Measurements from ENCODE around the gene TSSK3.
"Not testable (repeated sequence)": the region's sequence is repeated elsewhere in the genome, so short reads cannot be mapped to it uniquely, and the experiment has no call there.

The TSSK3 gene

DNA sequence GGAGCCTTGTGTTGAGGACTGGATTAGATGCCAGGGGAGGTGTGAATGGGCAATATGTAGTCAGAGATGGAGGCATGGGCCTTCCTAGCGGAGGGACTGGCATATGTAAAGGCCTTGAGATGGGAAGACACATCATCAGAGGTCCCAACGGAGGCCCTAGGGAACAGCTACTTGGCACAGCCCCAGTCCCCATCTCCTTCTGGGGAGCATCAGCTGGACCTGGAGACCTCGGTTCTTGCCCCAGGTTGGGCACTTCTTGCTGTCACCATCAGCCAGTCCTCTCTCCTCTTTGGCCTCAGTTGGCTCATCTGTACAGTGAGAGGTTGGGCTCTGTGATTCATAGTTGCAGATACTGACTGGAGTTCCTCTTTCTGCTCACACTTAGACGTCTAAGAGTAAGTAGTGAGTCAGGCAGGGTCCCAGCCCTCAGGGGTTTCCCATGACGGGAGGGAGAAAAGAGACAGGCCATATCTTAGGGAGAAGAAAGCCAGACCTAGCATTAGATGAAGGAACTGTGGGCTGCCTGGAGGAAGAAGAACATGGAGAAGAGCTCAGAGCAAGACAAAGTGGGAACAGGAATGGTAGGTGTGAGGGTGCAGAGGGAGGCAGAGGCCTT, 22.9 kb upstream of the TSSK3 start:
- no peak for DNase-seq

DNA sequence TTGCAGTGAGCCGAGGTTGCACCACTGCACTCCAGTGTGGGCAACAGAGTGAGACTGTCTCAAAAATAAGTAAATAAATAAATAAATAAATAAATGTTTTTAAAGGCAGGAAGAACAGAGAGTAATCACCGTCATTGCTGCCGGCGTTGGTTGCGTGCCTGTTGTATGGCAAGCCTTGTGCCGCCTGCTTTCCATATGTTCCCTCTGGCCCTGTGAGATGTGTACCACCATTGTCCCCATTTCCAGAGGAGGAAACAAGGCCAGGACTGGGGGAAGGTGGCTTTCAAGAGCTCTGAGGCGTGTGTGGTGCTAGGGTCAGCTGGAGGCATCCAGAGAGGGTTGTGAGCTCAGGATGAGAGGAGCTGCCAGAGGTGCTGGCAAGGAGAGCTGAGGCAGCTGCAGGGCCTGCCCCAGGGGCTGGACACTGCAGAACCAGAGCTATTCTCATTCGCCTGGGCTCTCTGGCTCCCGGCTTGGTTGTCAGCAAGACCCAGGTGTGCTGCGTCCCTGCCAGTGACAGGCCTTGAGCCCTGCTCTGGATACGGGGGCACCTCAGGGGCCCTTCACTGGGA, 21.1 kb upstream of the TSSK3 start:
- no peak for DNase-seq

DNA sequence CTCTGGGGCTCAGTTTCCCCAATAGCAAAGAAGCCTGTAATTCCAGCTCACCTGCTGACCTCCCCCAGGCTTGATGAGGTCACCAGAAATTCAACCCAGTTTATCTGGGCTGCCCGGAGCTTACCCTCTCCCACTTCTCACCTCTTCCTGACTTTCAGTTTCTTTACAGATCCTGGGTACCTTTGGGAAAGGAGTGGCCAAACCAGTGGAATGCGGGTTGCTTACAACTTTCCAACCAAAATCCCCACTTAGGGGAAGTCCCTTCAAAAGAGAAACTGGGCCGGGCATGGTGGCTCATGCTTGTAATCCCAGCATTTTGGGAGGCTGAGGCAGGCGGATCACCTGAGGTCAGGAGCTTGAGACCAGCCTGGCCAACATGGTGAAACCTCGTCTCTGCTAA, 20.4 kb upstream of the TSSK3 start:
- no peak for DNase-seq

DNA sequence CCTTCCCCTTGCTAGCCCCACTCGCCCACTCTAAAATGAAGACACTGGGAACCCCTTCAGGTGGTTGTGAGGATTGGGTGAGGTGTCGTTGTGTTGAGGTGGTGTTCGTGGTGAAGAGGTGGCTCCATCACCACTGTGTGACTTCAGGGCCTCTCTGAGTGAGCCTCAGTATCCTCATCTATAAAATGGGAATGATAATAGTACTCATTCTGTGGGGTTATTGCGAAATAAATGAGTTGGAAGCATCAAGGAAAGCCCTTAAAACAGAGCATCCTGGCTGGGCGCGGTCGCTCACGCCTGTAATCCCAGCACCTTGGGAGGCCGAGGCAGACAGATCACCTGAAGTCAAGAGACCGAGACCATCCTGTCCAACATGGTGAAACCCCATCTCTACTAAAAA, 19.6 kb upstream of the TSSK3 start:
- no peak for DNase-seq

DNA sequence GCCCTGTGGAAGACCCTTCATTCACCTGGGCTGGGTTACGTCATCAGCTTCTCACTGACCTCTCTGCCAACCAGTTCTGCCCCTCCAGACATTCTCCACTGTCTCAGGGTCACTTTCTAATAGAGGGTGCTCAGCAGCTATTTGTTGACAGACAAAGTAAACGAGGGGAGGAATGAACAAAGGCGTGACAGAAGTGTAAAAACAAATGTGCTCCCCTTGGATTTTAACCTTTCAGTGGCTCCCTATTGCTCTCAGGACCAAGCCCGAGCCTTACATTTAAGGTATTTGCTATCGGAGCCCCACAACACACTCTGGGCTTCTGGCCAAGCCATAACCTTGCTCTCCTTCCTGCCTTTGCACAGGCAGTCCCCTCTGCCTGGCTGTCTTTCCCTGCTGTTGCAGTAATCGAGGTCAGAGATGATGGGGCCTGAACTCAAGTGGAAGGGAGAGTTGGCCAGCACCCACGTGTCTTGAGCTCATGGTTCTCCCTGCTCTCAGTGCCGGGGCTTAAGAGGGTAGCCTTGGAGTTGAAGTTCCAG, 17.0 kb upstream of the TSSK3 start:
- DNase-seq: no peak

DNA sequence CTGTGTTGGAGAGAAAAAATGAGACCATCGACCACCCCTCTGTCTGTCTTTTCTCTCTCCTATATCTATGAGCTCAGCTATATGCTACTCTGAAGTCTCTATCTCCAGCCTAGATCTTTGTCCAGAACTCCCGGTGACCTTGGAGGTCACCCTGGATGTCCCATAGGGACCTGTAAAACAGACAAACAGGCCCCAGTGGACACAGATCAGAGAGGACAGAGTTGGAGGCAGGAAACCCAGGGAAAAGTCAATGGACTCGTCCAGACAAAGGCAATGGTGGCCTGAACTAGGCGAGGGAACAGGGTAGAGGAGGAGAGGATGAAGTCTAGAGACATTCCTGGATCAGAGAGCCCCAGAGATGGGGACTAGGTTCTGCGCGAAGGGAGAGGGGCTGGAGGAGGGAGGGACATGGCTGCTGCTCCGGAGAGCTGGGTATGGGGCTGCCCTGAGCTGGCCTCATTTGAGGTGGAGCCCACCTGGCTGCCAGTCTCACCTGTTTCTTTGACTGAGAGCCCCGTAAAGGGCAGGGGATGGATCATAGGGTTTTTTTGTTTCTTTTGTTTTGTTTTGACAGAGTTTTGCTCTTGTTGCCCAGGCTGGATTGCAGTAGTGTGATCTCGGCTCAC, 15.7 kb upstream of the TSSK3 start:
- no peak for DNase-seq

- no peak for DNase-seq
Observed at GRCh38 chr1:32349211-32349708, 13.1 kb upstream of the TSSK3 start.

DNA sequence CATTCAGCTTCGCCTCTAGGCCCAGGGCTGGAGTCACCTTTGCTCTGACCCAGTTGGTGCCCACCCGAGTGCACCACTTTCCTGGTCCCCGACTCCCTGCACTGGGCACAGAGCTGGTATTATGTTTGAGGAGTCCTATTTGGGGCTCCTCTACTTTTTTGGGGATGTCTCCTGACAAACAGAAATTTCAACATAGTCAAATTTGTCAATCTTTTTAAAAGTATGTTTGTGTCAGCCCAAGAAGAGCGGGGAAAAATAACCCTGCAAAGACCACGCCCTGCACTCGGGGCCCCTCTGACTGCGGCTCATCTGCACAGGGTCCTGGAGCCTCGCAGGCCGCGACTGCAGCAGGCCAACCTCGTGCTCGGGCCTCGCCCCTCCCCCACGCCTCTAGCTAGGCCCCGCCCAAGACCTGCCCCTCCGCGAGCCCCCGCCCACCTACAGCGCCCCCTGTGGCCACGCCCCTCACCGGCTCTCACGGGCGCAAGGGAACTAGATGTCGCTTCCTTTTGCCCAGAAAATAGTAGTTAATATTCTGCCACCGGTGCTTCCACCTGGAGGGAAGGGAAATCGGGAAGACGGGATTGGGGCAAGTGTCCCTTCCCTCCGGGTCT, 11.4 kb upstream of the TSSK3 start:
- DNase-seq: peak; percentile 84

- peak; percentile 98 for DNase-seq
Observed at GRCh38 chr1:32351399-32352238, 10.7 kb upstream of the TSSK3 start.

GRCh38 chr1:32352239-32352745, 10.0 kb upstream of the TSSK3 start:
- DNase-seq: no peak

GRCh38 chr1:32352831-32353383, 9.4 kb upstream of the TSSK3 start:
- DNase-seq: no peak

GRCh38 chr1:32353431-32353830, 8.9 kb upstream of the TSSK3 start:
- DNase-seq: no peak

DNA sequence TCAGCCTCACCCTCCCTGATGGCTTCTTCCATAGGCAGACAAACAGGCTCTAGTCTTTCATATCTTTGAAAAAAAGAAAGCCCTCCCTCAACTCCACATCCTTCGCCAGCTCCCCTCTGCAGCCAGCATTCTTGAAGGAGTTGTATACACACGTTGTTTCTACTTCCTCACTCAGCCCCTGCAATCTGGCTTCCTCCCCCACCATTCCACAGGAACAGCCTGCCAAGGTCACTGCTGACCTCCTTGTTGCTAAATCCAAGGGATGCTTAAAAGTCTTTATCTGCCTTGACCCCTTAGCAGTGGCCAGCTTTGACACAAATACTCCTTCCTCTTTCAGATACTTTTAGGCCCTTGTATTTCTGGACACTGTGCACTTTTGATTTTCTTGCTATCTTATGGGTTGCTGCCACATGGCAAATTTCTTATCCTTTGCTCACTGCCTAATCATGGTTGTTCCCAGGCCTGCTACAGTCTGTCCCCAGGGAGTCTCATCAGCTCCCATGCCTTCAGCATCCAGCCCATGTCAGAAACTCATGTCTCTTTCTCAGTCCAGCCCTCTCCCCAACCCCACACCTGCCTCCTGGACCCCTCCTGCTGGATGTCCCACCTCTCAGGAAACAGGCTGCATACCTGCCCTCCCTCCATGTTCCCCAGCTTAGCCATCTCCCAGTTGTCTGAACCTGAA, 8.3 kb upstream of the TSSK3 start:
- no peak for DNase-seq

- DNase-seq: not testable (repeated sequence)
Observed at GRCh38 chr1:32355778-32356177, 6.6 kb upstream of the TSSK3 start.

- DNase-seq: no peak
Observed at GRCh38 chr1:32356478-32356877, 5.9 kb upstream of the TSSK3 start.

- DNase-seq: no peak
Observed at GRCh38 chr1:32357614-32358013, 4.7 kb upstream of the TSSK3 start.

DNA sequence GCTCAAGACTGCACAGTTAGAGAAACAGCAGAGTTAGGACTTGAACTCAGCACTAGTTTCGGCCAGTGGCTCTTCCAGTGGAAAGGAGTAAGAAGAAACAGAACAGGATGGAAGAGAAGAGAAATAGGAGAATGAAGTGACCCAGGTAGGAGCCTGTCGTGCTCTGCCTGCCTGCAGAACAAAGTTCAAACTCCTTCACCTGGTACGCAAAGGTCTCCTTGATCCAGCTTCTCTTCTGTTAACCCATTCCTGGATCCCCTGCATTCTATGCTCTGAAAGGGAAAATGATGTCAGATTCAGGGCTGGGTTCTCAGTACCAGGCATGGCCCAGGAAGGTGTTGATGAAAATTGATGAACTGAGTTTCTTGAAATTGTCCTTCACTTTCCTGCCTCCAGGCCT, 3.9 kb upstream of the TSSK3 start:
- no peak for DNase-seq

DNA sequence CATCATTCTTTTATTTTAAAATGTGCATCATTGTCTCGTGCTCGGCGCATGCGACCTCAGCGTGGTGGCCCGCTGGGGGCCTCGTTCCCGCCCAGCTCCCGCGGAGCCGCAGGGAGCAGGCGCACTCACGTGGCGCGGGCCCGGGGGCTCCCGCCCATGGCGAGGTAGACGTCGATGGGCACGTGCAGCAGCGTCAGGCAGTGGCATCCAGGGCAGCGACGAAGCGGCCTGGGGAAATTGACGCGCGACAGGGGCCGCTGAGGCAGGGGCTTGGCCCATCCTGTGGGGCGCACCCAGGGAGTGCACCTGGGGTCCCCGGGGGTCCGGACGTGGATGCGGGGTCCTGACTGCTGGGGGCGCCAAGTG, 1.0 kb upstream of the TSSK3 start:
- no peak for DNase-seq

GRCh38 chr1:32361674-32362473, 465 bp upstream of the TSSK3 start:
- DNase-seq: no peak

DNA sequence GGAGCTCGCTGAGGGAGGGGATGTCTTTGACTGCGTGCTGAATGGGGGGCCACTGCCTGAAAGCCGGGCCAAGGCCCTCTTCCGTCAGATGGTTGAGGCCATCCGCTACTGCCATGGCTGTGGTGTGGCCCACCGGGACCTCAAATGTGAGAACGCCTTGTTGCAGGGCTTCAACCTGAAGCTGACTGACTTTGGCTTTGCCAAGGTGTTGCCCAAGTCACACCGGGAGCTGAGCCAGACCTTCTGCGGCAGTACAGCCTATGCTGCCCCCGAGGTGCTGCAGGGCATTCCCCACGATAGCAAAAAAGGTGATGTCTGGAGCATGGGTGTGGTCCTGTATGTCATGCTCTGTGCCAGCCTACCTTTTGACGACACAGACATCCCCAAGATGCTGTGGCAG, 1.4 kb downstream of the TSSK3 start:
- DNase-seq: no peak

DNA sequence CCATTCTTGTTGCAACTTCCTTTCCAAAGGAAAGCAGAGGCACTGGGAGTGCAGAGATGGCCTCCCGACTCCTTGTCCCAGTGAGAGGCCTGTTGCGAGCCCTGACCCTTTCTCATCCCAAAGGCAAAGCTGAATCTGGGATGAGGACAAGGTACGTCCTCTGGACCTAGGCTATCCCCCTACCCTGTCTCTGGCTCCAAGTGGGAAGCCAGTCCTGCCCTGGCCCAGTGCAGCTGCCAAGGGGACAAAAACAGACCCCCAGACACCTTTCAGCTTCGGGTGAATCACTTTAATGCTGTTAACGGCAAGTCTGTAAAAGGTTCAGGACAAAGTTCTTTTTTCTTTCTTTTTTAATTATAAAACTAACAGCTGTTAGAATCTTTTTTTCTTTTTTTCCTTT, 2.5 kb downstream of the TSSK3 start:
- DNase-seq: no peak

Data from NCI-H345 (cell line).